Natural killer cell (primary cell): Measurements from ENCODE around the gene DDRGK1. TPM values are rescaled to one million over a fixed set of nuclear protein-coding genes. Genes with fewer than 3 reads are reported as not detected.

Experiments
- ATAC-seq, 3 donors: fragments of 150-1000 bp in 2 of 3; fragments of 200-7000 bp in 1 of 3; cut with Tn5 transposase; 1 replicate in 1 of 3; 2 replicates in 2 of 3; pipeline ENCODE4 v1.10.0; 2021; ENCODE audit warnings: mild to moderate bottlenecking in 2 of 3, moderate library complexity in 2 of 3
- DNase-seq, 2 donors: peaks; one replicate each; pipeline versions ENCODE4 v3.0.0 to v3.0.0-alpha.2; 2013 to 2021; ENCODE audit warnings: mixed read lengths in 1 of 2
- H3K27ac ChIP-seq: one replicate; pipeline ENCODE4 v1.5.1; 2013; ENCODE audit warnings: mild to moderate bottlenecking, low read length
- H3K27me3 ChIP-seq: one replicate; pipeline ENCODE4 v1.6.1; 2013; ENCODE audit warnings: low read length; ENCODE audit not compliant: control insufficient read depth, insufficient read depth
- H3K36me3 ChIP-seq: one replicate; pipeline ENCODE4 v1.6.1; 2013; ENCODE audit warnings: low read length; ENCODE audit not compliant: control insufficient read depth, insufficient read depth
- H3K4me1 ChIP-seq: one replicate; pipeline ENCODE4 v1.6.1; 2013; ENCODE audit warnings: low read length; ENCODE audit not compliant: control insufficient read depth, insufficient read depth
- H3K4me3 ChIP-seq: one replicate; pipeline ENCODE4 v1.5.1; 2013; ENCODE audit warnings: low read length
- H3K9me3 ChIP-seq: one replicate; pipeline ENCODE4 v1.6.1; 2013; ENCODE audit warnings: low read length; ENCODE audit not compliant: control insufficient read depth, insufficient read depth
- H3K27ac Mint-ChIP-seq, 2 donors: one replicate each; pipeline ENCODE4 v1.8.0; 2022; ENCODE audit warnings: mild to moderate bottlenecking in 2 of 2, mixed read lengths in 2 of 2, moderate library complexity in 1 of 2
- H3K27me3 Mint-ChIP-seq, 2 donors: one replicate each; pipeline ENCODE4 v1.8.0; 2022; ENCODE audit warnings: low read depth in 2 of 2, mixed read lengths in 2 of 2
- H3K36me3 Mint-ChIP-seq: one replicate; pipeline ENCODE4 v1.8.0; 2022; ENCODE audit warnings: mixed read lengths
- H3K4me1 Mint-ChIP-seq, 2 donors: one replicate each; pipeline ENCODE4 v1.8.0; 2022; ENCODE audit warnings: mixed read lengths in 2 of 2
- H3K4me3 Mint-ChIP-seq: one replicate; pipeline ENCODE4 v1.8.0; 2022; ENCODE audit warnings: mild to moderate bottlenecking, moderate library complexity, mixed read lengths
- H3K9me3 Mint-ChIP-seq, 2 donors: one replicate each; pipeline ENCODE4 v1.8.0; 2022; ENCODE audit warnings: mixed read lengths in 2 of 2
- CTCF ChIP-seq: fragments of 200-600 bp; IDR thresholded peaks from one replicate; pipeline ENCODE4 v1.8.0; 2022; ENCODE audit warnings: antibody characterized with exemption
- WGBS: methylation state at CpG from one replicate; pipeline ENCODE4 v1.1.7; 2013; ENCODE audit warnings: missing lambda C conversion rate; ENCODE audit not compliant: insufficient coverage; 5-methylcytosine and 5-hydroxymethylcytosine counted together
- intact Hi-C: fragments of 100-400 bp; cut with micrococcal nuclease; formaldehyde crosslinking; loops from one replicate; pipeline ENCODE4 v1.14.2; 2022
- total RNA-seq, 4 donors: library from RNA; stranded (reverse); fragments of 120-200 nt in 1 of 4; gene quantifications; one replicate each; pipeline versions ENCODE4 v1.2.3 to v1.2.4, GENCODE V29; 2013 to 2022

The DDRGK1 gene
- total RNA-seq, 3 donors from 2014 or later (not counting 1 experiment from before 2014, with no cell fraction given), result 47.8 to 52.6 (median 52.4) TPM

GRCh38 chr20:3248993-3249347 lies 44.5 kb upstream of the DDRGK1 start:
- intact Hi-C loops, result no loop called here
- H3K27me3 ChIP-seq, result peaks cover 18% of the 10 kb centered on the region

GRCh38 chr20:3248167-3248992 lies 43.9 kb upstream of the DDRGK1 start:
- peaks cover 11% of the 10 kb centered on the region for H3K4me1 ChIP-seq
- no peaks in the 10 kb centered on the region for H3K9me3 ChIP-seq
- Mint-ChIP-seq H3K27ac (no peak overlapping the region), H3K36me3 (no peaks in the 10 kb centered on the region), H3K4me3 (no peak overlapping the region), H3K4me1 (peaks cover 0 to 5% of the 10 kb centered on the region in 2 donors), H3K9me3 (no peaks in the 10 kb centered on the region), H3K27me3 (peaks cover 36 to 39% of the 10 kb centered on the region in 2 donors)
- H3K36me3 ChIP-seq, result no peaks in the 10 kb centered on the region
- peak in 2 of 3 donors; percentile 49 to 64 for ATAC-seq
- intact Hi-C loops, result no loop called here
- no peak overlapping the region for H3K27ac ChIP-seq
- DNase-seq, result peak in 1 of 2 donors; percentile 40
- WGBS, result 7% methylated on average over 53 of the region's 53 CpGs
- no peak overlapping the region for H3K4me3 ChIP-seq
- H3K27me3 ChIP-seq, result peaks cover 18% of the 10 kb centered on the region
- TF ChIP-seq CTCF, result no peak

More at GRCh38 chr20:3248993-3249347, 44.5 kb upstream of the DDRGK1 start:
- 8% methylated on average over 17 of the region's 18 CpGs for WGBS
- no peak for TF ChIP-seq CTCF
- H3K4me3 ChIP-seq, result no peak overlapping the region
- Mint-ChIP-seq H3K27me3 (peaks cover 32 to 35% of the 10 kb centered on the region in 2 donors), H3K36me3 (no peaks in the 10 kb centered on the region), H3K27ac (no peak overlapping the region), H3K4me1 (peaks cover 0 to 5% of the 10 kb centered on the region in 2 donors), H3K9me3 (no peaks in the 10 kb centered on the region), H3K4me3 (no peak overlapping the region)
- no peak overlapping the region for H3K27ac ChIP-seq
- no peak for DNase-seq
- ATAC-seq, result peak in 1 of 3 donors; percentile 39
- H3K36me3 ChIP-seq, result no peaks in the 10 kb centered on the region
- H3K9me3 ChIP-seq, result no peaks in the 10 kb centered on the region
- peaks cover 11% of the 10 kb centered on the region for H3K4me1 ChIP-seq

GRCh38 chr20:3247638-3248037 lies 43.2 kb upstream of the DDRGK1 start:
- Histone ChIP-seq H3K4me3 (no peak overlapping the region), H3K9me3 (no peaks in the 10 kb centered on the region), H3K27me3 (peaks cover 18% of the 10 kb centered on the region), H3K4me1 (peaks cover 11% of the 10 kb centered on the region), H3K36me3 (no peaks in the 10 kb centered on the region), H3K27ac (no peak overlapping the region)
- 75% methylated on average over 4 of the region's 4 CpGs for WGBS
- Mint-ChIP-seq H3K27ac (no peak overlapping the region), H3K4me1 (peaks cover 0 to 5% of the 10 kb centered on the region in 2 donors), H3K9me3 (no peaks in the 10 kb centered on the region), H3K4me3 (no peak overlapping the region), H3K36me3 (no peaks in the 10 kb centered on the region), H3K27me3 (peaks cover 36 to 41% of the 10 kb centered on the region in 2 donors)
- TF ChIP-seq CTCF, result no peak
- DNase-seq, result no peak
- intact Hi-C loops, result no loop called here
- ATAC-seq, result no peak
